Measurements from ENCODE around the gene TTC29. TPM values are rescaled to one million over a fixed set of nuclear protein-coding genes. Genes with fewer than 3 reads are reported as not detected.

The TTC29 gene
- total RNA-seq, 1 experiment from 2014 or later, result not detected

GRCh38 chr4:146852360-146852759 is 93.3 kb downstream of the TTC29 start:
- H3K36me3 Mint-ChIP-seq (ENCODE audit: insufficient read depth, unreplicated experiment), result no peaks in the 10 kb centered on the region
- TF ChIP-seq CTCF (IDR thresholded peaks at IDR 0.05; ENCODE audit: unreplicated experiment), result no peak
- DNase-seq (ENCODE audit: unreplicated experiment), result no peak
- H3K4me3 Mint-ChIP-seq (ENCODE audit: unreplicated experiment), result no peak overlapping the region
- intact Hi-C loops (cut with micrococcal nuclease), result no loop called here
- no peak overlapping the region for H3K27ac Mint-ChIP-seq (ENCODE audit: low read depth, unreplicated experiment)
- peaks cover 43% of the 10 kb centered on the region for H3K27me3 Mint-ChIP-seq (ENCODE audit: insufficient read depth, unreplicated experiment)
- no peaks in the 10 kb centered on the region for H3K4me1 Mint-ChIP-seq (ENCODE audit: insufficient read depth, unreplicated experiment)
- POLR2A ChIA-PET, result no interaction called here
- no TSS peak for BruUV-seq (replicated peaks)
- no peaks in the 10 kb centered on the region for H3K9me3 Mint-ChIP-seq (ENCODE audit: unreplicated experiment)
- CTCF ChIA-PET, result no interaction called here

GRCh38 chr4:146847345-146847744 is 98.3 kb downstream of the TTC29 start:
- BruUV-seq (replicated peaks), result no TSS peak
- Mint-ChIP-seq H3K4me3 (ENCODE audit: unreplicated experiment) (no peak overlapping the region), H3K9me3 (ENCODE audit: unreplicated experiment) (no peaks in the 10 kb centered on the region), H3K27me3 (ENCODE audit: insufficient read depth, unreplicated experiment) (peaks cover 36% of the 10 kb centered on the region), H3K27ac (ENCODE audit: low read depth, unreplicated experiment) (no peak overlapping the region), H3K4me1 (ENCODE audit: insufficient read depth, unreplicated experiment) (no peaks in the 10 kb centered on the region), H3K36me3 (ENCODE audit: insufficient read depth, unreplicated experiment) (no peaks in the 10 kb centered on the region)
- intact Hi-C loops (cut with micrococcal nuclease), result no loop called here
- POLR2A ChIA-PET, result no interaction called here
- CTCF ChIA-PET, result interaction anchor here (0.6 kb wide), 1 partner anchor 1377 kb away, joined by 3 read pairs; no protein-coding TSS in a partner anchor
- no peak for DNase-seq (ENCODE audit: unreplicated experiment)
- no peak for TF ChIP-seq CTCF (IDR thresholded peaks at IDR 0.05; ENCODE audit: unreplicated experiment)

- no TSS peak for BruUV-seq (replicated peaks)
- H3K36me3 Mint-ChIP-seq (ENCODE audit: insufficient read depth, unreplicated experiment), result no peaks in the 10 kb centered on the region
- DNase-seq (ENCODE audit: unreplicated experiment), result no peak
- H3K27ac Mint-ChIP-seq (ENCODE audit: low read depth, unreplicated experiment), result no peak overlapping the region
- intact Hi-C loops (cut with micrococcal nuclease), result no loop called here
- no peak for TF ChIP-seq CTCF (IDR thresholded peaks at IDR 0.05; ENCODE audit: unreplicated experiment)
- CTCF ChIA-PET, result no interaction called here
- POLR2A ChIA-PET, result no interaction called here
- peaks cover 41% of the 10 kb centered on the region for H3K27me3 Mint-ChIP-seq (ENCODE audit: insufficient read depth, unreplicated experiment)
- no peaks in the 10 kb centered on the region for H3K4me1 Mint-ChIP-seq (ENCODE audit: insufficient read depth, unreplicated experiment)
- no peaks in the 10 kb centered on the region for H3K9me3 Mint-ChIP-seq (ENCODE audit: unreplicated experiment)
- no peak overlapping the region for H3K4me3 Mint-ChIP-seq (ENCODE audit: unreplicated experiment)
These were observed 98.8 kb downstream of the TTC29 start for GRCh38 chr4:146846882-146847281.

GRCh38 chr4:146844761-146845160 is 100.9 kb downstream of the TTC29 start:
- H3K27ac Mint-ChIP-seq (ENCODE audit: low read depth, unreplicated experiment), result no peak overlapping the region
- H3K4me3 Mint-ChIP-seq (ENCODE audit: unreplicated experiment), result no peak overlapping the region
- intact Hi-C loops (cut with micrococcal nuclease), result no loop called here
- H3K27me3 Mint-ChIP-seq (ENCODE audit: insufficient read depth, unreplicated experiment), result peaks cover 33% of the 10 kb centered on the region
- ChIA-PET POLR2A (no interaction called here), CTCF (no interaction called here)
- no TSS peak for BruUV-seq (replicated peaks)
- H3K36me3 Mint-ChIP-seq (ENCODE audit: insufficient read depth, unreplicated experiment), result no peaks in the 10 kb centered on the region
- no peaks in the 10 kb centered on the region for H3K9me3 Mint-ChIP-seq (ENCODE audit: unreplicated experiment)
- H3K4me1 Mint-ChIP-seq (ENCODE audit: insufficient read depth, unreplicated experiment), result no peaks in the 10 kb centered on the region
- TF ChIP-seq CTCF (IDR thresholded peaks at IDR 0.05; ENCODE audit: unreplicated experiment), result no peak
- DNase-seq (ENCODE audit: unreplicated experiment), result no peak
